ENCODE results near the gene BAIAP2L1. TPM values are rescaled to one million over a fixed set of nuclear protein-coding genes. Genes with fewer than 3 reads are reported as not detected.

Gene BAIAP2L1
- polyA plus RNA-seq, 1 donor (not counting 4 experiments of a cell fraction or from before 2014, with no cell fraction given), result 41.7 TPM

- Histone ChIP-seq H2AFZ (ENCODE audit: control insufficient read depth, low read length) (no peak overlapping the region), H4K20me1 (ENCODE audit: control insufficient read depth, extremely low read depth, insufficient read depth, low read length) (peaks cover 14% of the 10 kb centered on the region), H3K27ac (ENCODE audit: control insufficient read depth, insufficient read depth, low read length) (peak overlapping the region; percentile 78), H3K9me3 (ENCODE audit: control insufficient read depth, low read depth, low read length) (no peaks in the 10 kb centered on the region), H3K4me3 (ENCODE audit: control insufficient read depth in 2 of 3, extremely low read depth in 1 of 3, insufficient read depth in 2 of 3, low read depth in 1 of 3, low read length in 3 of 3) (peak overlapping the region; percentile 6 to 89 (median 15)), H3K9ac (ENCODE audit: control insufficient read depth, extremely low read depth, insufficient read depth, low read length) (peak overlapping the region; percentile 78), H3K4me2 (ENCODE audit: control insufficient read depth, extremely low read depth, insufficient read depth, low read depth, low read length) (peak overlapping the region; percentile 96), H3K79me2 (ENCODE audit: control insufficient read depth, insufficient read depth, low read length) (peaks cover 67% of the 10 kb centered on the region), H3K36me3 (ENCODE audit: control insufficient read depth in 2 of 2, extremely low read depth in 1 of 2, insufficient read depth in 2 of 2, low read length in 2 of 2) (peaks cover 16 to 25% of the 10 kb centered on the region in 2 experiments), H3K27me3 (ENCODE audit: control insufficient read depth, extremely low read depth, insufficient read depth, low read length) (no peaks in the 10 kb centered on the region), H3K9me1 (ENCODE audit: control insufficient read depth, extremely low read depth, insufficient read depth, low read length) (peaks cover 4% of the 10 kb centered on the region), H3K4me1 (ENCODE audit: control insufficient read depth, extremely low read depth, insufficient read depth, low read length) (peaks cover 52% of the 10 kb centered on the region)
- peak; percentile 71 for DNase-seq (ENCODE audit: low read depth, low spot score)
- FAIRE-seq, result no peak
- dilution Hi-C loops (cut with MboI; ENCODE audit: extremely low pct_ligation_motif_present, low sequenced_read_pairs), result no loop called here
- TF ChIP-seq, protein P1, sequence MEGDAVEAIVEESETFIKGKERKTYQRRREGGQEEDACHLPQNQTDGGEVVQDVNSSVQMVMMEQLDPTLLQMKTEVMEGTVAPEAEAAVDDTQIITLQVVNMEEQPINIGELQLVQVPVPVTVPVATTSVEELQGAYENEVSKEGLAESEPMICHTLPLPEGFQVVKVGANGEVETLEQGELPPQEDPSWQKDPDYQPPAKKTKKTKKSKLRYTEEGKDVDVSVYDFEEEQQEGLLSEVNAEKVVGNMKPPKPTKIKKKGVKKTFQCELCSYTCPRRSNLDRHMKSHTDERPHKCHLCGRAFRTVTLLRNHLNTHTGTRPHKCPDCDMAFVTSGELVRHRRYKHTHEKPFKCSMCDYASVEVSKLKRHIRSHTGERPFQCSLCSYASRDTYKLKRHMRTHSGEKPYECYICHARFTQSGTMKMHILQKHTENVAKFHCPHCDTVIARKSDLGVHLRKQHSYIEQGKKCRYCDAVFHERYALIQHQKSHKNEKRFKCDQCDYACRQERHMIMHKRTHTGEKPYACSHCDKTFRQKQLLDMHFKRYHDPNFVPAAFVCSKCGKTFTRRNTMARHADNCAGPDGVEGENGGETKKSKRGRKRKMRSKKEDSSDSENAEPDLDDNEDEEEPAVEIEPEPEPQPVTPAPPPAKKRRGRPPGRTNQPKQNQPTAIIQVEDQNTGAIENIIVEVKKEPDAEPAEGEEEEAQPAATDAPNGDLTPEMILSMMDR (optimal IDR thresholded peaks at IDR 0.05 in 1 of 3, IDR thresholded peaks at IDR 0.05 in 1 of 3, conservative IDR thresholded peaks at IDR 0.05 in 1 of 3; ENCODE audit: extremely low read depth in 1 of 3, insufficient read depth in 2 of 3, low read length in 3 of 3), result no peak
- no peak for TF ChIP-seq EZH2 (IDR thresholded peaks at IDR 0.05; ENCODE audit: low read length)
Measured at GRCh38 chr7:98286093-98286539, 114.8 kb downstream of the BAIAP2L1 start.

GRCh38 chr7:98285157-98286092, 115.5 kb downstream of the BAIAP2L1 start:
- Histone ChIP-seq H3K27me3 (ENCODE audit: control insufficient read depth, extremely low read depth, insufficient read depth, low read length) (no peaks in the 10 kb centered on the region), H3K27ac (ENCODE audit: control insufficient read depth, insufficient read depth, low read length) (peak overlapping the region; percentile 78), H3K9ac (ENCODE audit: control insufficient read depth, extremely low read depth, insufficient read depth, low read length) (peak overlapping the region; percentile 78), H3K79me2 (ENCODE audit: control insufficient read depth, insufficient read depth, low read length) (peaks cover 61% of the 10 kb centered on the region), H3K9me1 (ENCODE audit: control insufficient read depth, extremely low read depth, insufficient read depth, low read length) (peaks cover 4% of the 10 kb centered on the region), H3K4me2 (ENCODE audit: control insufficient read depth, extremely low read depth, insufficient read depth, low read depth, low read length) (peak overlapping the region; percentile 96), H3K4me1 (ENCODE audit: control insufficient read depth, extremely low read depth, insufficient read depth, low read length) (peaks cover 57% of the 10 kb centered on the region), H4K20me1 (ENCODE audit: control insufficient read depth, extremely low read depth, insufficient read depth, low read length) (peaks cover 14% of the 10 kb centered on the region), H2AFZ (ENCODE audit: control insufficient read depth, low read length) (no peak overlapping the region), H3K4me3 (ENCODE audit: control insufficient read depth in 2 of 3, extremely low read depth in 1 of 3, insufficient read depth in 2 of 3, low read depth in 1 of 3, low read length in 3 of 3) (peak overlapping the region; percentile 47 to 89 (median 67)), H3K36me3 (ENCODE audit: control insufficient read depth in 2 of 2, extremely low read depth in 1 of 2, insufficient read depth in 2 of 2, low read length in 2 of 2) (peaks cover 12 to 25% of the 10 kb centered on the region in 2 experiments), H3K9me3 (ENCODE audit: control insufficient read depth, low read depth, low read length) (no peaks in the 10 kb centered on the region)
- no peak for DNase-seq (ENCODE audit: low read depth, low spot score)
- no peak for TF ChIP-seq EZH2 (IDR thresholded peaks at IDR 0.05; ENCODE audit: low read length)
- TF ChIP-seq, protein P1 (optimal IDR thresholded peaks at IDR 0.05 in 1 of 3, IDR thresholded peaks at IDR 0.05 in 1 of 3, conservative IDR thresholded peaks at IDR 0.05 in 1 of 3; ENCODE audit: extremely low read depth in 1 of 3, insufficient read depth in 2 of 3, low read length in 3 of 3), result no peak
- dilution Hi-C loops (cut with MboI; ENCODE audit: extremely low pct_ligation_motif_present, low sequenced_read_pairs), result no loop called here
- FAIRE-seq, result no peak

All from keratinocyte (primary cell).